GM21423 (cell line): ENCODE measurements around the gene ELAC1.
"Not testable (repeated sequence)": the region's sequence is repeated elsewhere in the genome, so short reads cannot be mapped to it uniquely, and the experiment has no call there.

Source experiments
- ATAC-seq: cut with Tn5 transposase; IDR thresholded peaks from one replicate; pipeline ENCODE4 v1.9.1; 2021; ENCODE audit warnings: mild to moderate bottlenecking, moderate library complexity; ENCODE audit not compliant: unreplicated experiment

Gene ELAC1

DNA sequence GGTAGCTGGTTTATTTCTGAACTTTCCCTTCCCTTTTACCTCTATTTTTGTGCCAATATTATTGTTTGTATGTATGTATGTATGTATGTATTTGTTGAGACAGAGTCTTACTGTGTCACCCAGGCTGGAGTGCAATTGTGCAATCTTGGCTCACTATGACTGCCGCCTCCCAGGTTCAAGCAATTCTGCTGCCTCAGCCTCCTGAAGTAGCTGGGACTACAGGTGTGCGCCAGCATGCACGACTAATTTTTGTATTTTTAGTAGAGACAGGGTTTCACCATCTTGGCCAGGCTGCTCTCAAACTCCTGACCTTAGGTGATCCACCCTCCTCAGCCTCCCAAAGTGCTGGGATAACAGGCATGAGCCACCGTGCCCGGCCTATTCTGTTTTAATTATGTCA lies 4.6 kb downstream of the ELAC1 start:
- not testable (repeated sequence) for ATAC-seq

DNA sequence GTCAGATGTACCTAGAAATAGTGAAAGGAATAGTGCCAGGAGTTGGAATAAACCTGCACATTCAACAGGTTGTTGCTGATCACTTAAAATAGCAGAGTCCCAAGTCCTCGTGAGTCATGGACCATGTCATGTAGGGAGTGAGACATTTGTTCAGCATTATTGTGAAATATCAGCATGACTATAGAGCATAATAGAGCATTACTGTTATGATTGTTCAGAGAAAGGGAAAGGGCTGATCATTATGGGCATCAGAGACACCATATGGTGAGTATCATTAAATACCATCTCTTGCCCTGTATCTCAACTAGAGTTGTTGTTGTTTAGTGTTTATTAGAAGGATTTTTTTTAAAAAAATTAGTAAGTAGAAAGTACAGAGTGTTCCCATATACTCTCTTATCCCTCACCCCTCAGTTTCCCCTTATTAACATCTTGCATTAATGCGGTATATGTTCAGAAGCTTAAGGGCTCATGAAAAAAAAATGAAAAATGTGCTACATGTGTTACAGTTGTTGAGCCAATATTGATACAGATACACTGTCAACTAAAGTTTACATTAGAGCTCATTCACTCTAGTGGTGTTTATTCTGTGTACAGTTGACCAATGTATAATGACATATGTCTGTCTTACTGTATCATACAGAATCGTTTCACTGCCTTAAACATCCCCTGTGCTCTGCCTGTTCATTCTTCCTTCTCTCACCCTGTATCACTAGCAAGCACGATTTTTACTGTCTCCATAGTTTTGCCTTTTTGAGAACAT lies 5.7 kb downstream of the ELAC1 start:
- no peak for ATAC-seq

DNA sequence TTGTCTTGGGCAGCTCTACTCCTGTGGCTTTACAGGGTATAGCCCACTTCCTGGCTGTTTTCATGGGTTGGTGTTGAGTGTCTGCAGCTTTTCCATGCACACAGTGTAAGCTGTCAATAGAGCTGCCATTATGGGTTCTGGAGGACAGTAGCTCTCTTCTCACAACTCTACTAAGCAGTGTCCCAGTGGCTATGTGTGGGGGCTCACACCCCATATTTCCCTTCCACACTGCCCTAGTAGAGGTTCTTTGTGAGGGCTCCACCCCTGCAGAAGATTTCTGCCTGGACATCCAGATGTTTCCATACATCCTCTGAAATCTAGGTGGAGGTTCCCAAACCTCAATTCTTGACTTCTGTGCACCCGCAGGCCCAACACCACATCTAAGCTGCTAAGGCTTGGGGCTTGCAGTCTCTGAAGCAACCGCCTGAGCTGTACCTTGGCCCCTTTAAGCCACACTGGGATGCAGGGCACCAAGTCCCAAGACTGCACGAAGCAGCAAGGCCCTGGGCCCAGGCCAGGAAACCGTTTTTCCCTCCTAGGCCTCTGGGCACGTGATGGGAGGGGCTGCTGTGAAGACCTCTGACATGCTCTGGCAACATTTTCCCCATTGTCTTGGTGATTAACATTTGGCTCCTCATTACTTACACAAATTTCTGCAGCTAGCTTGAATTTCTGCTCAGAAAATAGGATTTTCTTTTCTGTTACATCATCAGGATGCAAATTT lies 9.4 kb downstream of the ELAC1 start:
- no peak for ATAC-seq

DNA sequence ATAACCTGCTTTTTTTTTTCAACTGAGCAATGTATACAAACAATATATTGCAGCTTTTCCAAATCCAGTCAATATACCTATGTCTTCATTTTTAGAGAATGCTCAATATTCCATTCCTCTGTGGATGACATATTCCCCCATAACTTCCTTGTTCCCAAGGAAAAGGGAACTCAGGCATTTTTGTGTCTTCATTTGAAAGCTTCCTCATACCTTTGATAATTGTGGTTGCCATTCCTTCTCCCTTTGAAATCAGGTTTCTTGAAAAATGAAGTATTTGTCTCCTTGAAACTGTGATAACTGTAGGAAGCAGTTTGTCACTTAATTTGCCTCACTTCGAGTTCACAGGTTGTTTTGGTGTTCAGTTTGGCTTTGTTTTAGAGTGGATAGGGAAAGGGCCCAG lies 13.5 kb downstream of the ELAC1 start:
- no peak for ATAC-seq

DNA sequence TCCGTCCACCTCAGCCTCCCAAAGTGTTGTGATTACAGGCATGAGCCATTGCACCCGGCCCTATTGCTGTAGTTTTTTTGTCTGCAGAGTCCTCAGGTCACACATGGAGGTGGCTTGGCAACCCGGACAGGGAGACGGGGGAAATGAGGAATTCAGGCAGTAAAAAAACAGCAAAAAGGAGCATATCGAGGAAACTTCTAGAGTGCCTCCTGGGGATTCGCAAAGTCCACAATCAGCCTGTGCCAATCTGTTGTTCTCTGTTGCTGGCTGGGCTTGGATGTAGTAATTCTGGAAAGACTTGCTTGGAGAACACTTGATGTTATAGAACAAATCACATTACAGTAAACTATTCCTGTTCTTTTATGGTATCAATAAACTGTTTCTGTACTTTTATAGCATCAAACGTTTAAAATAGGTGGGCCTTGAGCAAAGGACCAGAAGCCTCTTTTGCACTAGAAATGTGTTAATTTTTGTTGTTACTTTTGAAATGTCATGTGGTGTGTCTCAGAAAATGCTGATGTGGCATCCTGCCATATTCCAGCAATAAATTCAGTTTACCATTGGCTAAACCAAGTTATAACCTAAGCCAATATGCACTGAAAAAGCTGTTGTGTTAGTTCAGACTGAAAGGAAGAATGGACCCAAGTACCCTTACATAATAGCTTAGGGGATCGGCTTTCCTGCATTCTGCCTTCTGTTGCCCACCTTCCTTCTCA lies 14.4 kb downstream of the ELAC1 start:
- ATAC-seq: no peak

DNA sequence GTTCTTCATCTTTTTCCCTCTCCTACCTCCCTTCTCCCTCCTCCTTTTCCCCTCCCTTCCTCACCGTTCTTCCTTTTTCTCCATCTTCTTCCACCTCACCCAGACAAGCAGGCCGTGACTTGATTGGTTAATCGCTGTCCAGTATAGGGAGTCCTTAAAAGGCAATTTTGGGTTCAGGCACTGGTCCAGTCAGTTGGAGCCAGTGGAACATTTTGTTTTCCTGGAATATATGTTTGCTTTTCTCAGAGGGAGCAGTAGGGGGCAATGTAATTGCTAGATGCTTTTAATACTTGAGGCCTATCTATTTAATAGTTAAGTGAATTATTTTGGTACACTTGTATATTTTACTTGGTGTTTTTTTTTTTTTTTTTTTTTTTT lies 15.0 kb downstream of the ELAC1 start:
- no peak for ATAC-seq

DNA sequence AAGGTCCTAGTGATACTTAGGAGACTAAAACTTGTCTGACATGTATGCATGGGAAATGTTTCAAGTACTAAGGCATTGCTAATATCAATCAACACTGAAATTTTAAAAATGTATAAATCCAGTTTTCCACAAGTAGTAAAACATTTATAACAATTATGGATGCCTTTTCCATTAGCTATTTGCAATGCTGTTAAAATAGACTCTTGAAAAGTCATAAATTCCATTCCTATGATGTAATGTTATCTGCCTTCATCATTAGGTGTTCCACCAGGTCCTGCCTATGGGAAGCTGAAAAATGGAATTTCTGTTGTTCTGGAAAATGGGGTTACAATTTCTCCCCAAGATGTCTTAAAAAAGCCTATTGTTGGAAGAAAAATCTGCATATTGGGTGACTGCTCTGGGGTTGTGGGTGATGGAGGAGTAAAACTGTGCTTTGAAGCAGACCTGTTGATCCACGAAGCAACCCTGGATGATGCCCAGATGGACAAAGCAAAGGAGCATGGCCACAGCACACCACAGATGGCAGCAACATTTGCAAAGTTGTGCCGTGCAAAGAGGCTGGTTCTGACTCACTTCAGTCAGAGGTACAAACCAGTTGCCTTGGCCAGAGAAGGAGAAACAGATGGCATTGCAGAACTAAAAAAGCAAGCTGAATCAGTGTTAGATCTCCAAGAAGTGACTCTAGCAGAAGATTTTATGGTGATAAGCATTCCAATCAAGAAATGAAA lies 18.7 kb downstream of the ELAC1 start:
- ATAC-seq: no peak

DNA sequence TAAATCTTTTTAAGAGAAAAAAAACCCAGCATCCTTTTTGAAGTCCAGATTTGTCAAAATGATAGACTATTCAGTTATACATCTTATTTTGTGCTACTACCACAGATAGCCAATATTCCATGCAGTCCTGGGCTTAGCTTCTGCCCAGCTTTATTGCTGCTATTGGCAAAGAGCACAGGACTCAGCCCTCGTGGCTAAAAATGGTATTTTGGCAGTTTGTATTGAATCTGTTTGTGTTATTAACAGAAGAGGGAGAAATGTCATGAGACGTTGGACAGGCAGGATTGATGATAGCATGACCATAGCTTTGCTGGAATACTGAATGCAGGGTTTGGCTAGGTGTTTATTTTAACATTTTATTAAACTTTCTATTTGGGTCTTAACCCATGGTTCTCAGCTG lies 19.4 kb downstream of the ELAC1 start:
- ATAC-seq: no peak

DNA sequence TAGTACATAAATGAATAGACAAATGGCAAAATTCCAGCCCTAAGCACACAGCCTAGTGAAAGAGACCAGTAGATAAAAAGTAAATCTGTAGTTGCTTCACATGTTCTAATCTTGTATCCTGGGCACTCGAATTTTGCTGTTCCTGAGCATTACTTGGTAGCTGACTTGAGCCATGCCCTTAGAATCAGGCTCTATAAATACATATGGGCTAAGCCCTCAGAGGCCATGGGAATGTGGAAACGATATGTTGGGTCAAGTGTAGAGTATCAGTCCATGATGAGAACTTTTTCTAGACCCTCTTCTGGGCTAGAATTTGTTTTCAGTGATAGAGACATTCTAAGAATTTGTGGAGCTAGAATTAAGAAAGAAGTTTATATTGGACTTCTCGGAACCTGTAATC lies 21.9 kb downstream of the ELAC1 start:
- no peak for ATAC-seq

DNA sequence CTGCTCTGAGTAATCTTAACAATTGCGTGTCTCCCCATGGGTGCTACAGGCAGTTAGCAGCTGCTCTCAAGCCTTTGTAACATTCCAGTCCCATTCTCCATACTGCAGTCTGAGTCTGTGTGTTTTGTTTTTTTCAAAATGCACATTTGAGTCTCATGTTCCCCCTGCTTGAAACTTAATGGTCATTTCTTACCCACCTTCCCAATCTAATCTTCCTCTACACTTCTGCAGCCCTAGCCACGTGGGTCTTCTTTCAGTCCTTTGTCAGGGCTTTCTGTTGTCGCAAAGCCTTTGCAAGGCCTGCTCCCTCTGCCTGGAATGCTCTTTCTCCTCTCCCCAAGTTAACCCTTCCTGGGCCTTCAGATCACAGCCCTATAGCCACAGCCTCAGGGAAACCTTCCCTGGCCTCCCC lies 24.5 kb downstream of the ELAC1 start:
- no peak for ATAC-seq

DNA sequence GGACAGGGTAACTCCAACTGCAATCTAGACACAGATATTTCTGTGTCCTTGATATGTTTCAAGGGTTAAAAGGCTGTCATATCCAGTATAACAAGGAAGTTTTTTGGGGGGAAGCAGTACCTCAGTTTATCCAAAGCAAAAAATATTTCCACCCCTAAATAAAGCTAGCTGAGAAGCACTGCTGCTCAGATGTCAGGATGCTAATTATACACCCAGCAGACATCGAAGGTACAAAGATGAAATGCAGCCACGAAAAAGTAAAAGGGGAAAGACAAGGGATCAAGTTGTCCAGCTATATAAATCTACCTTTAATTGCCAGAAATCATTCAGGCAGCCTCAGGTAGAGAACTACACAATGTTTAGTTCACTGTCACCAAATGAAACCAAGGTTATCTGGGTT lies 26.2 kb downstream of the ELAC1 start:
- no peak for ATAC-seq

DNA sequence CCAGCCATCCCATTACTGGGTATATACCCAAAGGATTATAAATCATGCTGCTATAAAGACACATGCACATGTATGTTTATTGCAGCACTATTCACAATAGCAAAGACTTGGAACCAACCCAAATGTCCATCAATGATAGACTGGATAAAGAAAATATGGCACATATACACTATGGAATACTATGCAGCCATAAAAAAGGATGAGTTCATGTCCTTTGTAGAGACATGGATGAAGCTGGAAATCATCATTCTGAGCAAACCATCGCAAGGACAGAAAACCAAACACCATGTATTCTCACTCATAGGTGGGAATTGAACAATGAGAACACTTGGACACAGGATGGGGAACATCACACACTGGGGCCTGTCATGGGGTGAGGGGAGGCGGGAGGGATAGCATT lies 35.3 kb downstream of the ELAC1 start:
- ATAC-seq: not testable (repeated sequence)

DNA sequence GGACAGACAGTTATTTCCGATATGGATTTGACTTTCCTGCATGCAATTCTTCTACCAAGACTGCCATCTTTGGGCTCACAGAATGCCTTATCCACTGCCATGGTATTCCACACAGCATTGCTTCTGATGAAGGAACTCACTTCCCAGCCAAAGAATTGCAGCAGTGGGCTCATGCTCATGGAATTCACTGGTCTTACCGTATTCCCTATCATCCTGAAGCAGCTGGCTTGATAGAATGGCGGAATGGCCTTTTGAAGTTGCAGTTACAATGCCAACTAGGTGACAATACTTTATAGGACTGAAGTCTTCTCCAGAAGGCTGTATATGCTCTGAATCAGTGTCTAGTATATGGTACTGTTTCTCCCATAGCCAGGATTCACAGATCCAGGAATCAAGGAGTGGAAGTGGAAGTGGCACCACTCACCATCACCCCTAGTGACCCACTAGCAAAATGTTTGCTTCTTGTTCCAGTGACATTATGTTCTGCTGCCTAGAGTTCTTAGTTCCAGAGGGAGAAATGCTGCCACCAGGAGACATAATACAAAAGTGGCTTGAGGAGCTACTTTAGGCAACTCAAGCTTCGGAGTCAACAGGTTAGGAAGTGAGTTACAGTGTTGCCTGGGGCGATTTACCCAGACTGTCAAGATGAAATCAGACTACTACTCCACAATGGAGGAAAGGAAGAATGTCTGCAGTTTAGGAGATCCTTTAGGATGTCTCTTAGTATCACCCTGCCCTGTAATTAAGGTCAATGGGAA lies 38.4 kb downstream of the ELAC1 start:
- ATAC-seq: no peak

DNA sequence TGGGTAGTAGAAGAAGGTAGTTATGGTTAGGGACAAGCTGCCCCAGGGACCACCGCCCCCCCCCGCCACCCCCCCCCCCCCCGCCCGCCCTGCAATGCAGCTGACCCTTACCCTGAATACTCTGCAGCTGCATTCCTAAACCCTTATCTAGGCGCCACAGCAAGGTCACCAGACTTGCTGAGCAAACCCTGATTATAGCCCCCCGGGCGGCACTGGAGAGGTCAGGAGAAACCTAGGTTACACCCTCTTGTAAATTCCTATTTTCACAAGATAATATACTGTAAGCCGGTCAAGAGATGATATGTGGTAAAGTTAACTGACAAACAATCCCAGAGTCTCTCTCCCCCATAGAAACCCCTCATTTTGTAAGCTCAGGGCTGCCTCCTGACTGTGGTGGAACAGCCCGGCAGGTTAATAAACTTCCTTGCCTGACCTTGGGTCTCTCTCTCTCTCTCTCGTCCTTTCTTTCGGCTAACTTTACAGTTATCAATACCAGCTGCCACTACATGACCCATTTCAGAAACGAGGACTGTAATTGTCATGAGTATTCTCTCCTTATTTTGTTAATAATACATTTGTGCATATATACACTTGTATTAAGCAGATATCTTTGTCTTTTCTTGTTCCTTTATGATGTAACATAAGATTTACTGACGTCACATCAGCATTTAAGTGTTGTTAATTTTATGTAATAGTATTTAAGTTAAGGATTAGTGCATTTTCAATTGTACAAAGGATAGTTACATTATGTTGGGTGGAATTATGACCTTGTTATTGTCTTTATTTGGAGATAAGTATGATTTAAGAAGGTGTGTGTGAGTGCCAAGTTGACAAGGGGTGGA lies 39.3 kb downstream of the ELAC1 start:
- no peak for ATAC-seq

DNA sequence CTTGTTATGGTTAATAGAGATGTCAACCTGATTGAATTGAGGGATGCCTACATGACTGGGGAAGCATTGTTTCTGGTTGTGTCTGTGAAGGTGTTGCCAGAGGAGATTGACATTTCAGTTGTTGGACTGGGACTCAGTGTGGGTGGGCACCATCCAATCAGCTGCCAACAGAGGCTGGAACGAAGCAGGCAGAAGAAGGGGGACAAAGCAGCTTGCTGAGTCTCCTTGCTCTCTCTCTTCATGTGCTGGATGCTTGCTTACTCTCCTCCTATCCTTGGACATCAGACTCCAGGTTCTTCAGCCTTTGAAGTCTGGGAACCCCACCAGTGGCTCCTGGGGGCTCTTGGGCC lies 39.9 kb downstream of the ELAC1 start:
- ATAC-seq: no peak

DNA sequence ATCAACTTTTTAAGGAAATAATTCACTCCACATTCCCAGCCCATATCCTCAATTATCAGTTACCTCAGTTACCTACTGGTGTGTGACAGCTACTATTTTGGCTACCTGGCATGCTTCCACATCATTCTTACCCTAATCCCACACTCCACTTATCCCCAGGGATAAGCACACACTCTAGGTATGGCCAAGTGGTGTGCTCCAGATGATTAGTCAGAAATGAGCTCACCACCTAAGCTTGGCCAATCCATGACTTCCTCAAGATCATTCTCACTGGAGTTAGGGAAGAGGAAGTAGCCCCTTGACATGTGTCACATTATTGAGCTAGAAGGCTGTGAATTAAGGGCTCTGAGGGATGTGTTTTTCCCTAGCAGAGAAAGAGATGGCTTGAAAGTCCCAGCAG lies 41.2 kb downstream of the ELAC1 start:
- ATAC-seq: no peak

DNA sequence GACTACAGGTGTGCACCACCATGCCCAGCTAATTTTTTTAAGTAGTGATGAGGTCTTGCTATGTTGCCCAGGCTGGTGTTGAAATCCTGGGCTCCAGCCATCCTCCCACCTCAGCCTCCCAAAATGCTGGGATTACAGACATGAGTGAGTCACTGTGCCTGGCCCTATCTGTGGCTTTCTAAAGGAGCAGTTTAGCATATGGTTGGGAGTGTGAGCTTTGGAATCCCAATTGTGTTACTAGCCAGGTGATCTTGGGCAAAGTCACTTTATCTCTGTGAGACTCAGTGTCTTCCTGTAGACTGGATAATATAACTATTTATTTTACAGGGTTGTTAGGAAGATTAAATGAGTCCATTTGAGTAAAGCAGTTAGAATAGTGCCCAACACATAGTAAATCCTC lies 42.4 kb downstream of the ELAC1 start:
- no peak for ATAC-seq

DNA sequence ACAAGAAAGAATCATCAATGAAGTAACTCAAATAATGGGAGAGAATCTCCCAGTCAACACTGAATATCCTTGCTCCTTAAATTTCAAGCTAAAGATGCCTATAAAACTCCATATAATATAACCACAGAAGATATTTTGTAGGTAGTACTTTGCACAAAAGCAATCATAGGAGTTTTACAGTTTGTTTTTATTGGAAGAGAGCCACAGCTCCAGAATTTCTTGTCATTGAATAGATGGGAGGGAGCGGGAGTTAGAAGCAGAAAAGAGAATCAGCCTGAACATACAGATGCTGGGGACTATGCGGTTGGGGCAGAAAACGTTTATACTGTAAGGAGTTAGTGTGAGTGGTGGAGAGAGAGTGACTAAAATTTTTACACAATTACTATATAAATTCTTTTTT lies 43.9 kb downstream of the ELAC1 start:
- no peak for ATAC-seq

DNA sequence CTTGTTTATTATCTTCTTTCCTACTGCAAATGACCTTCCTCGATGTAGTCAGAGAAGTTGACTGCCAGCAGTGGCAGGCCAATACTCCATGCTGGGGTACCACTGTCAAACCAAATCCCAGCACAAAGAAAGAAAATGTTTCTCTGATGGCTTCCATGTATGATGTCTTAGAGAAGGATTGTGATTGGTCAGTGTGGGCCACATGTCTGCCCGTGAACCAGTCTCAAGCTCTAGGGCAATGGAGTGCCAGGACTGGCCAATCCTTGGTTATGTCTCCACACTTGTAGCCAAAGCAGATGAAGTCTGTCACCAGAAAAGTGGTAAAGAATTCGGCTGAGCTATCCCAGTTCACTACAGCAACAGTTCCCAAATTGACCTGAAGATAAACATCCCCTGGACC lies 44.6 kb downstream of the ELAC1 start:
- no peak for ATAC-seq

DNA sequence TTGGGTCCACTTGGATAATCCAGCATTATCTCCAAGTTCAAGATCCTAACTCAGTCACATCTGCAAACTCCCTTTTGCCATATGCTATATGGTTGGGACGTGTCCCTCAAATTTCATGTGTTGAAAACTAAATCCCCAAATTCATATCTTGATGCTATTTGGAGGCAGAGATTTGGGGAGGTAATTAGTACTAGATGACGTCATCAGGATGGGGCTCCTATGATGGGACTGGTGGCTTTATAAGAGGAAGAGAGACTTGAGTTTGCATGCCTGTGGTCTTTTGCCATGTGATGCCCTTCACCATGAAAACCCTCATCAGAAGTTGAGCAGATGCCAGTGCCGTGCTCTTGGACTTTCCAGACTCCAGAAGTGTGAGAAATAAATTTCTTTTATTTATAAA lies 45.4 kb downstream of the ELAC1 start:
- ATAC-seq: no peak
